Astrocyte of the spinal cord (primary cell): ENCODE data around the gene TSC22D3.

Source experiments
- DNase-seq: peaks from one replicate; pipeline ENCODE4 v3.0.0; 2011; ENCODE audit warnings: low read depth, low spot score
- H3K4me3 ChIP-seq: 2 replicates; pipeline ENCODE4 v1.5.1; 2011; ENCODE audit warnings: low read depth, mild to moderate bottlenecking, low read length, moderate library complexity
- CTCF ChIP-seq: IDR thresholded peaks from 2 replicates; pipeline ENCODE4 v1.5.1; 2012; ENCODE audit warnings: low read depth, mild to moderate bottlenecking, low read length, inconsistent platforms
- in situ Hi-C: cut with HindIII; loops from 2 replicates; pipeline ENCODE4 v1.10.0; 2017; ENCODE audit warnings: low sequenced_read_pairs

Gene TSC22D3

GRCh38 chrX:107734646-107735045 is 40.9 kb downstream of the TSC22D3 start:
- DNase-seq, result no peak
- no peak overlapping the region for H3K4me3 ChIP-seq
- in situ Hi-C loops, result no loop called here
- TF ChIP-seq CTCF, result no peak

GRCh38 chrX:107733686-107734085 is 41.9 kb downstream of the TSC22D3 start:
- in situ Hi-C loops, result no loop called here
- no peak for DNase-seq
- no peak overlapping the region for H3K4me3 ChIP-seq
- TF ChIP-seq CTCF, result no peak

GRCh38 chrX:107731831-107732502 is 43.6 kb downstream of the TSC22D3 start:
- DNase-seq, result peak; percentile 85
- in situ Hi-C loops, result no loop called here
- no peak for TF ChIP-seq CTCF
- H3K4me3 ChIP-seq, result no peak overlapping the region

GRCh38 chrX:107730991-107731766 is 44.4 kb downstream of the TSC22D3 start:
- no peak for DNase-seq
- no peak overlapping the region for H3K4me3 ChIP-seq
- in situ Hi-C loops, result no loop called here
- TF ChIP-seq CTCF, result no peak

GRCh38 chrX:107730298-107730655 is 45.3 kb downstream of the TSC22D3 start:
- in situ Hi-C loops, result no loop called here
- TF ChIP-seq CTCF, result no peak
- no peak for DNase-seq
- H3K4me3 ChIP-seq, result no peak overlapping the region

GRCh38 chrX:107729558-107730297 is 45.9 kb downstream of the TSC22D3 start:
- in situ Hi-C loops, result no loop called here
- no peak overlapping the region for H3K4me3 ChIP-seq
- DNase-seq, result no peak
- peak; percentile 7 for TF ChIP-seq CTCF
